ENCODE data around the gene ZNF579. TPM values are rescaled to one million over a fixed set of nuclear protein-coding genes. Genes with fewer than 3 reads are reported as not detected.

ZNF579 gene
- total RNA-seq, 1 donor from 2014 or later: 12.7 TPM

DNA sequence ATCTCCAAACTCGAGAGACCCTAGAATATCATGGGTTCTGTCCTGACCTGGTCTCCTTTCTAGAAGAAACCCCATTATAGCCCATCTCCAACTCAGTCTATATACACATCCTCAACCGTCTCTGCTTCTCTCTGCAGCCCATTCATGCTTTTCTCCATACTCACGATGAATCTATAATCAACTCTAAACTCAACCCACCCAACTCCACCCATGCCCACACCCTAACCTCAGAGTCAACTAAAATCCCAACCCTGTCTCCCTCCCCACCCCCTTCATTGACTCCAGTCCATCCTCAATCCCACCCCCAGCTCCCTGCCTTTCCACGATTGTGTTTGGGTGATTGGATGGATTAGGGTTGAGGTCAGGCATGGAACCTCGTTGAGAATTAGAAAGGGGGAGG lies 37.1 kb downstream of the ZNF579 start:
- H3K36me3 ChIP-seq: no peaks in the 10 kb centered on the region
- H3K9me3 ChIP-seq: no peaks in the 10 kb centered on the region
- TF ChIP-seq, protein P1, sequence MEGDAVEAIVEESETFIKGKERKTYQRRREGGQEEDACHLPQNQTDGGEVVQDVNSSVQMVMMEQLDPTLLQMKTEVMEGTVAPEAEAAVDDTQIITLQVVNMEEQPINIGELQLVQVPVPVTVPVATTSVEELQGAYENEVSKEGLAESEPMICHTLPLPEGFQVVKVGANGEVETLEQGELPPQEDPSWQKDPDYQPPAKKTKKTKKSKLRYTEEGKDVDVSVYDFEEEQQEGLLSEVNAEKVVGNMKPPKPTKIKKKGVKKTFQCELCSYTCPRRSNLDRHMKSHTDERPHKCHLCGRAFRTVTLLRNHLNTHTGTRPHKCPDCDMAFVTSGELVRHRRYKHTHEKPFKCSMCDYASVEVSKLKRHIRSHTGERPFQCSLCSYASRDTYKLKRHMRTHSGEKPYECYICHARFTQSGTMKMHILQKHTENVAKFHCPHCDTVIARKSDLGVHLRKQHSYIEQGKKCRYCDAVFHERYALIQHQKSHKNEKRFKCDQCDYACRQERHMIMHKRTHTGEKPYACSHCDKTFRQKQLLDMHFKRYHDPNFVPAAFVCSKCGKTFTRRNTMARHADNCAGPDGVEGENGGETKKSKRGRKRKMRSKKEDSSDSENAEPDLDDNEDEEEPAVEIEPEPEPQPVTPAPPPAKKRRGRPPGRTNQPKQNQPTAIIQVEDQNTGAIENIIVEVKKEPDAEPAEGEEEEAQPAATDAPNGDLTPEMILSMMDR (IDR thresholded peaks at IDR 0.05): no peak
- ATAC-seq: no peak
- no peaks in the 10 kb centered on the region for H3K27me3 ChIP-seq (ENCODE audit: low read depth)
- H3K4me3 ChIP-seq: no peak overlapping the region
- no peak overlapping the region for H3K27ac ChIP-seq
- DNase-seq: no peak
- H3K4me1 ChIP-seq: peaks cover 4% of the 10 kb centered on the region
- intact Hi-C loops (cut with DNase I): no loop called here

DNA sequence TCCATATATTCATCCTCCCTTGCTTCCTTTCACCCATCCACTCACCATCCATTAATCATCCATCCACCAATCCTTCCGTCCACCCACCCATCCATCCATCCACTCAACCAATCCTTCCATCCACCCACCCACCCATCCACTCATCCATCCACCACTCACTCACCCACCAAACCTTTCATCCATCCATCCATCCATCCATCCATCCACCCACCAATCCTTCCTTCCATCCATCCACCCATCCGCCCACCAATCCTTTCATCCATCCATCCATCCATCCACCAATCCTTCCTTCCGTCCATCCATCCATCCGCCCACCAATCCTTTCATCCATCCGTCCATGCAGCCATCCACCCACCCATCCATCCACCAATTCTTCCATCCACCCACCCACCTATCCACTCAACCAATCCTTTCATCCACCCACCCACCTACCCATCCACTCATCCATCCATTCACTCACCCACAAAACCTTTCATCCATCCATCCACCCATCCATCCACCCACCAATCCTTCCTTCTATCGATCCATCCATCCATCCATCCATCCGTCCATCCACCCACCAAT lies 38.3 kb downstream of the ZNF579 start:
- TF ChIP-seq, protein P1 (IDR thresholded peaks at IDR 0.05): no peak
- DNase-seq (no peak), ATAC-seq (no peak)
- Histone ChIP-seq H3K27ac (no peak overlapping the region), H3K27me3 (ENCODE audit: low read depth) (no peaks in the 10 kb centered on the region), H3K4me3 (no peak overlapping the region), H3K9me3 (no peaks in the 10 kb centered on the region), H3K4me1 (no peaks in the 10 kb centered on the region), H3K36me3 (no peaks in the 10 kb centered on the region)
- intact Hi-C loops (cut with DNase I): no loop called here

DNA sequence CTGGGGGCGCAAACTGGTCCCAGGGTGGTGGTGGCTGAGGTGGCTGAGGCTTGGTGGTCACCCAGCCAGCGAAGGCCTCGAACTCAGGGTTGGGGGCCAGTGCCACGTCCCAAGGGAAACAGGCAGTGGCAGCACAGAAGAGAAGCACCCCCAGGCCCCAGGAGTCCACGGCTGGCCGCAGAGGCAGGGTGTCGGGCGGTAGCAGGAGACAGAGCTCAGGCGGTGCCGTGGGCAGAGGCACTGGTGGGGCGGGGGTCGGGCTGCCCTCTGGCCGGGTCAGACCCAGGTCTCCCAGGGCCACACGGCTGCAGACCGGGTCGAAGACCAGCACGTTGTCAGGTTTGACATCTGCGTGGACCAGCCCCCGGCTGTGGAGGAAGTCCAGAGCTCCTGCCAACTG lies 39.6 kb downstream of the ZNF579 start:
- peaks cover 5% of the 10 kb centered on the region for H3K27me3 ChIP-seq (ENCODE audit: low read depth)
- no peak overlapping the region for H3K27ac ChIP-seq
- no peak for ATAC-seq
- TF ChIP-seq, protein P1 (IDR thresholded peaks at IDR 0.05): no peak
- no peak overlapping the region for H3K4me3 ChIP-seq
- H3K4me1 ChIP-seq: no peaks in the 10 kb centered on the region
- H3K36me3 ChIP-seq: no peaks in the 10 kb centered on the region
- intact Hi-C loops (cut with DNase I): no loop called here
- no peak for DNase-seq
- no peaks in the 10 kb centered on the region for H3K9me3 ChIP-seq

DNA sequence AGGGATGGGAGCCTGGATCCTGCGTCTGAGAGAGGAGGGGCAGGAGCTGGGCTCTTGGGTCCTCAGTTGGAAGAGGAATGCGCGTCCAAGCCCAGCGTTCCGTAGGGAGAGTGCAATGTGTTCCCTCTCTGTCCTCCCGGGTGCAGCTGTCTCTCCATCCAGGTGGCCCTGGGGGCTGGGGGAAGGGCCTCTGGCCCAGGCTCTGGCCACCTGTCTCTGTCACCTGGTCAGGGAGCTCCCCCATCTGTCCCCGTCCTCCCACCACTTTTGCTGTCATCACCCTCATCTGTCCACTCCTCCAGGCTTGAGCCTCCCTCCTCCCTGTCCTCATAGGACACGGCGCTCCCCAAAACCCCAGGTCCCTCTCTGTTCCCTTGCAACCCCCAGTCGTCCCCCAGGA lies 40.0 kb downstream of the ZNF579 start:
- DNase-seq (no peak), ATAC-seq (no peak)
- Histone ChIP-seq H3K27ac (no peak overlapping the region), H3K9me3 (no peaks in the 10 kb centered on the region), H3K36me3 (no peaks in the 10 kb centered on the region), H3K4me3 (no peak overlapping the region), H3K4me1 (no peaks in the 10 kb centered on the region), H3K27me3 (ENCODE audit: low read depth) (peaks cover 5% of the 10 kb centered on the region)
- intact Hi-C loops (cut with DNase I): no loop called here
- TF ChIP-seq, protein P1 (IDR thresholded peaks at IDR 0.05): no peak

DNA sequence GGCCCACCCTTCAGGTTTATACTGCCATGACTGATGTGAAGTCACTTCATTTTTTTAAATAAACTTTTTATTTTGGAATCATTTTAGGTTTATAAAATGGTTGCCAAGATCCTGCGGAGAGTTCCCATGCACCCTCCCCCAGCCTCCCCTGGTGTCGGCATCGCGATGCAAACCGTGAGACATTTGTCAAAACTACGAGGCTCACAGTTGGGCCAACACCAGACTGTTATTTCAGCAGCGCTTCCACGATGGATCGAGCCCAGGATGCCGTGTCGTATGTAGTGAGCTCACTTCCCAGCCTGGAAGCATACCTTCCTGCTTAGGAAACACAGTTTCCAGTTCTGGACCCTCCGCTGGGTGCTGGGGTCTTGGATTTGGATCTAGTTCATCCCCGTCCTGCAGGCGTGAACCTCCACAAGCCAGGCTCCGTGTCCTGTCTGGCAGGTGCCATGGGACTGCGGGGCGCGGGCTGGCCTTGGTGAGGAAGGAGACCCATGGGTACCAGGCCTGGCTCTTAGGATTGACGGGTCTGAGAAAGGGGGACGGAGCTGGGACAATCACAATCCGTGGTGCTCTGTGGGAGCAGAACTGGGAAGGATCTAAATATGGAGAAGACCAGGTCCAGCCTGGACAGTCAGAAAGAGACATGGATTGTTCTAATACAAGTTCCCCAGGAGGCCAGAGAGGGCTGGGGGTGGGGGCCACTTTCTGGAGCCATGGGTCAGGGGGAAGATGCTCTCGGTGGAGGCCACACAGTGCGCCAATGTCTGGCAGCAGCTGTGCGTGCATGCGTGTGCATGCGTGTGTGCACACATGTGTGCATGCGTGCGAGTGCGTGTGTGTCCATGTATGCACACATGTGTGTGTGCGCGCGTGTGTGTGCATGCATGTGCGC lies 41.3 kb downstream of the ZNF579 start:
- no peaks in the 10 kb centered on the region for H3K9me3 ChIP-seq
- no peaks in the 10 kb centered on the region for H3K36me3 ChIP-seq
- DNase-seq: no peak
- intact Hi-C loops (cut with DNase I): no loop called here
- no peak for ATAC-seq
- H3K4me3 ChIP-seq: no peak overlapping the region
- H3K4me1 ChIP-seq: no peaks in the 10 kb centered on the region
- H3K27me3 ChIP-seq (ENCODE audit: low read depth): peaks cover 5% of the 10 kb centered on the region
- TF ChIP-seq, protein P1 (IDR thresholded peaks at IDR 0.05): no peak
- H3K27ac ChIP-seq: no peak overlapping the region
